GM18499 (cell line): ENCODE data around the gene SLIT1.
"Not testable (repeated sequence)": the region's sequence is repeated elsewhere in the genome, so short reads cannot be mapped to it uniquely, and the experiment has no call there.

Source experiments
- ATAC-seq: cut with Tn5 transposase; IDR thresholded peaks from one replicate; pipeline ENCODE4 v1.9.1; 2021; ENCODE audit warnings: moderate number of reproducible peaks; ENCODE audit not compliant: insufficient read depth, unreplicated experiment

SLIT1 gene

DNA sequence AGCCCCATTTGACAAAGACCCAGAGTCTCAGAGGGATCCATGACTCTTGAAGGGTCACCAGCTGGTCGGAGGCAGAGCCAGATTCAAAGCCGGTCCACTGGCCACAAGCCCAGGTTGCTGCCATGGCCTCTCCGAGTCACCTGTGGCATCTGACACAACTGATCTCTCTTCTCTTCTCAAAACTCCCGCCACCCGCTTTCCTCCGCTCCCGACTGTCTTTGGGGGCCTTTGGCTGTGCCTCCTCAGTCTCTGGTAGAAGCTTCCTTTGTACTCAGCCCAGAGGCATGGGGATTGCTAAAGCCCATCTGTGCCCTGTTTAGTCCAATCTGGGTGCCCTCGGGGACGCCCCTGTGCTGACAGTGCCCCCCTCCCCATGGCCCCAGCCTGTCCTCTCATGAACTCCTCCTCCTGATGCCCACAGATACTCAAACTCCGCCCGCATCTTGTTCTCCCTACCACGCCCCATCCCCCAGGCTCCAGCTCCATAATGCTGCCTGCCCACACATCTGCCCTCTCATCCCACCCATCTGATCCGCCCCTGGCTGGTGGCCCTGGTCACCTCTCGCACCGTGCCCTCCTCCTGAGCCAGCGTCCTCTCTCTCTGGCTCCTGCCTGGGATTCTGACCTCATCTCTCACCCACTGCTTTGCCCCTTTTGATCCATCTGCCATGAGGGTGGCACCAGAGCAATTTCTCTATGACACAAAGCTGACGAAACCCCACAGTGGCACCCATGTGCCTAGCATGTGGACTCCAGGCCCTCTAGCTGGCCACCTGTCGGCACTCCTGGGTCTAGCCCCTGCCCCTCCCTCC is 150.6 kb downstream of the SLIT1 start:
- no peak for ATAC-seq

DNA sequence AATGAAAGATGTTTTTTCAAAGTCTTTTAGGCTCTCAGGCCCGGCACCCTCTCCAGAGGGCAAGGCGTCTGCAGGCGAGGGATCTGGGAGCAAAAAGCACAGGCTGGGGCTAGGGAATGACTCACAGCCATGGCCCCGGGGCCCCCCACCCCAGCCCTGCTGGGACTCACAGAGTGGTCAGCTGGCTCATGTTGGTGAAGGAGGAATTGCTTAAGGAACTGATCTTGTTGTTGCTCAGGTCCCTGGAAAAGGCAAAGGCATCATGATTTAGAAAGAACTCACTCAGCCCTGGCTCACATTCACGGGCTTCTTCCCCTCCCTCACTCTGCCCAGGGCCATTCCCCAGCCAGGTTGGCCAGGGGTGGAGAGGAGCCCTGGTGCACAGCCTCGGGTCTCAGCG is 151.5 kb downstream of the SLIT1 start:
- no peak for ATAC-seq

DNA sequence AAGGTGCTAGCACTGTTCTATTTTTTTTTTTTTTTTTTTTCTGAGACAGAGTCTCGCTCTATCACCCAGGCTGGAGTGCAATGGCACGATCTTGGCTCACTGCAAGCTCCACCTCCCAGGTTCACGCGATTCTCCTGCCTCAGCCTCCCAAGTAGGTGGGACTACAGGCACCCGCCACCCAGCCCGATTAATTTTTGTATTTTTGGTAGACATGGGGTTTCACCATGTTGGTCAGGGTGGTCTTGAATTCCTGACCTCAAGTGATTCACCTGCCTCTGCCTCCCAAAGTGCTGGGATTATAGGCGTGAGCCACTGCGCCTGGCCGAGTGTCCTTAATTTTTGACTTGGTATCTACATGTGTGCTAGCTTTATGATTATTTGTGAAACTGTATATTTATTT is 151.9 kb downstream of the SLIT1 start:
- not testable (repeated sequence) for ATAC-seq

DNA sequence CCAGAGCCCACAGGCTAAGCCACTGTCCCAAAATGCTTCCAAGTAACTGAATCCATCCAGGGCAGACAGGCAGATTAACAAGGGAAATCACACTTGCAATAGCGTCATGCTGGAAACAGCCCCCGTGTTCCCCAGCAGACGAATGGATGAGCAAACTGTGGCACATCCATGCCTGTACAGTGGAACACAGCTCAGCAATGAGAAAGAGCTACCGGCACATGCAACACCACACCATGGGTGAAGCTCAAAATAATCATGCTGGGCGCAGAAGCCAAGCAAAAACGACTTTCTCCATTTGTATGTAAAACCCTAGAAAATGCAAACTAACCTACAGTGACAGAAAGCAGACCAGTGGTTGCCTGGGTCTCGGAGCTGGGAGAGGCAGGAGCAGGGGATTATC is 153.1 kb downstream of the SLIT1 start:
- ATAC-seq = no peak

DNA sequence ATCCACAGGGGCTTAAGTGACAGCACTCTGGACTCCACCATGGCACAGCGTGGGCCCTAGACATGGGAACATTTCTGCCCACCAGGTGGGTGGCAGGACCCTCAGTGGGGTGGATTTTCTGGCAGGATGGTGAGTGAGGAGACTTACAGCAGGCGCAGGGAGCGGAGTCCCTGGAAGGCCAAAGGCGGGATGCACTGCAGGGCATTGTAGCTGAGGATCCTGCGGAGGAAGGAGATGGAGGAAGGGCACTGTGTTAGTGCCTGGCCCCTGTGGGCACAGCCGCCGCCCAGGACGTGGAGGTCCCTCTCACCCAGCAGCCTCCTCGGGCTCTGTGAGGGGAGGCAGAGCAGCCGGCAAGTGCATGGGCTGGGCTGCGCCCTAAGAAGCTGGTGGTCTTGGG is 154.3 kb downstream of the SLIT1 start:
- no peak for ATAC-seq

DNA sequence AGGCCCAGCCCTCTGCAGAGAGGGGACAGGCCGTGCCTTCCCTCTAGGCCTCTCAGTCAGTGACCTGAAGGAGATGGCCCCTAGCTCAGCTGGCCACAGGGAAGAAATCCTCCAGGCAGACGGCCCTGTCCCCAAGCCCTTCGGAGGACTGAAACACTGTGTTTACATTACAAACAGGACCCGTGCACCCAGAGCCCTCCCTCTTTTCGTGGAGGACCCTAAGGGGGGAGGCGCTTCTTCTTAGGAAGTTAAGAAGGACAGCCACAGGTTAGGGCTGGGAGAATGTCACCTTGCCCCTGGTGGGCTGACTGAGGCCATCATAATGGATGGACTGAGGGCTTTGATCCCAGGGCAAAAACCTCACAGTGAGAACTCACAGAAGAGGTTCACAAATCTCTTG is 154.9 kb downstream of the SLIT1 start:
- no peak for ATAC-seq

DNA sequence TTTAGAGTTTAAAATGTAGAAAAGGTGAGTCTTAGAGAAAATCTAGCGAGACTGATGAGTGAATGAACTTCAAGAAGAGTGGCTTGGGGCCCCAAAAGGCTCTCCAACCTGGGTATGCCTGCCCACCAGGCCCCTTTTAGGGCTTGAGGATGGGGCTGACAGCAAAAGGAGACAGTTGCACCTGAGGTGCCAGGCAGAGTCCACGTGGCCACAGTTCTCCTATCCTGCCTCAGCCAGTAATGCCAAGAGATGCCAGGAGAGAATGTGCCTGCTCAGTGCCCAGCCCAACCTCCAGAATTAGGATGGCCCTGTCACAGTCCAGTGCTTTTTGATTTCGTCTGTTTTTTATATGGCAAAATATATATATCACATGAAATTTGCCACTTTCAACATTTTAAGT is 156.5 kb downstream of the SLIT1 start:
- no peak for ATAC-seq

DNA sequence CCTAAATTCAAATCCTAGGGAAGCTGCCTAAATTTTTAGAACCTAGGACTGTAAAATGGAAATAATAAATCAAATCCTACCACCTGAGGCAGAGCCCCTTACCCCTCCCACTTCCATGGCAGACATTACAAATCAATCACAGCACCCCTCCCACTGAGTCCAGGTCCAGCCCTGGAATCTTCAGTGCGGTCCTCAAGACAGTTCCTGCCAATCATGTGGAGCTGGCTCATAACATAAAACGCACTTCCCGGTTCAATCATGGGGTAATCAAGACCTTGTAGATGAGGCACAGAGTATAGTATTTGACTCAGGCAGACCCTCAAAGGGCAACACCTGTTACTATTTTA is 157.0 kb downstream of the SLIT1 start:
- no peak for ATAC-seq

DNA sequence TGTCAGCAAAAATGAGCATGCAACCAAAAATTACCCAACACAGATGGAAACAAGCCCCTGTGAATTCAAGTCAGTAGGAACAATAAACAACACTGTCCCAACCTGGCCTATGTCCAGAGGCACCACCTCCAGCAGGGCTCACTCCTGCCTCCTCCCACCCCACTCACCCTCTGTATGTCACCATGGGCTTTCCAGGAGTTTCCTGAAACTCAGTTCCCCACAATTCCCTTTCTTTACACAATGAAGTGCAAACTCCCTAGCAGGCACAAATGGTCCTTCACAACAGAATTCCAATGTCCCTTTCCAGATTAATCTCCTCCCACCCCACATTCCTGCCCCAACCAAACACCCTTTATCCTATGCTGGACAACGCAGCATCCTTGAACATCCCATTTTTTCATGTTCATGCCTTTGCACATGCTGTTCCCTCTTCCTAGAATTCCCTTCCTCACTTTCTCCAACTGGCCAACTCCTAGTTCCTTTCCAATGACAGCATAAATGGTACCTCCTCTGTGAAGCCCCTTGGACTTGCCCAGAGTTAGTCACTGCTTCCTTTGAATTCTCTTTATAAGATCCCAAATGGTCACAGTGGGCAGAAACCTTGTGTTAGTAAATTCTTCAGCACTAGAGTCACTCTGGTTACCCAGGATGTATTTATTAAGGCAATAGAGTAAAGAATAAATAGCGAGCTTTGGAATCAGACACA is 157.5 kb downstream of the SLIT1 start:
- no peak for ATAC-seq

DNA sequence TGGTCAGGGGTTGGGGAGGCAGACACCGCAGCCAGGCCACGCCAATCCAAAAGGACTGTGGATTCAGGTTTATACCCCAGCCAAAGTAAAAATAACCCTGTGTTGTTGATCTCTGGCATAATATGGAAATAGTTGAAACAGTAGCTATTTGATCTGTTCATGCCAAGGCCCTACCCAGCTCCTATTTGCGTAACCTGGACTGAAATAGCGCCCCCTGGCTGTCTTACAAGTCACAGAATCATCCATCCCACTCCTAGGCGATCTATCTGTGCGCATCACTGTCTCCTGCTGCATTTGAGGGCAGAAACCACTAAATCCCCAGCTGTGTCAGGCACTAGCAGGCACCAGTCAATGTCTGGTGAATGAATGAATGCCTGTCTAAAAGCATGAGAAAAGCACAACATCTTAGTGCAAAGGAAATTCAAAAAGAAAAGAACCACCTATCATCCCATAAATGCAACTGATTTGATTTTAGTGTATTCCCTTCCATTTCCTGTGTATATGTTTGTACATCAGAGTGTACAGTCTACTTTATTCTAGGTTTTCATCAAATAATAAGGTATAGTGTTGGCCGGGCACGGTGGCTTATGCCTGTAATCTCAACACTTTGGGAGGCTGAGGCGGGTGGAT is 160.0 kb downstream of the SLIT1 start:
- ATAC-seq = no peak

DNA sequence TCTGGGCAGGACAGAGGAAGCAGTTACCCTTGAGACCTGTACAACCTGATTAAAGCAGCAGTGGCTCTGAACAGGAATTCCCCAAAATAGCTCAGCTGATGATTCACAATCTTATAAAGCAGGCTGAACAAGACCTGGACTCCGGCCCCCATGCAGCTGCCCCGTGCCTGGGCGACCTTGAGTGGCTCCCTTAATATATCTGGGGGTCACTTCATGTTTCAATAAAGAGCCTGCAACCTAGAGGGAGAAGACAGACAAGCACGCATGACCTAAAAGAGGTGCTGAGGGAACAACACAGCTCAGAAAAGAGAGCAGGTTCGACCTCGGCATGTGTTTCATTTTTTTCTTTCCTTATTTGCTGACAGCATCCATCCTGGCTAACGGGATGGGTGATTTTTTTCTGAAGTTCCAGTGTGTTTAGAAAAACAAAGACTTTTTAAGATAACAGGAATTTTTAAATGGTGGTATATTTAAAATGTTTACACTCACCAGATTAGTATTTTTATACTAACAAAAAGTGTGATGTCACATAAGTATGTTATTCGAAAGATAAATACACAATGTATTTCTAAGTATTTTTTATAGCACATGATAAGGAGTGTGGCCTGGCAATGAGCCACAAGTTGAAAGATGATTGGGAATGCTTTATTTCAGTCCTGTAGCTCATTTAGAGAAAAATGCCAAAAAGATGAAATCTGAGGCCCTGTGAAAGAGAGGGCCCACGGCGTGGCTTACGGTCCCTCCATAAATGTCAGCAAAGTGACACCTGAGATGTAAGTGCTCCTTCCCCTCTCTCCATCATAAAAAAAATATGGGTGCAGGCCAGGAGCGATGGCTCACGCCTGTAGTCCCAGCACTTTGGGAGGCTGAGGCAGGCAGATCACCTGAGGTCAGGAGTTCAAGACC is 161.3 kb downstream of the SLIT1 start:
- ATAC-seq = no peak

DNA sequence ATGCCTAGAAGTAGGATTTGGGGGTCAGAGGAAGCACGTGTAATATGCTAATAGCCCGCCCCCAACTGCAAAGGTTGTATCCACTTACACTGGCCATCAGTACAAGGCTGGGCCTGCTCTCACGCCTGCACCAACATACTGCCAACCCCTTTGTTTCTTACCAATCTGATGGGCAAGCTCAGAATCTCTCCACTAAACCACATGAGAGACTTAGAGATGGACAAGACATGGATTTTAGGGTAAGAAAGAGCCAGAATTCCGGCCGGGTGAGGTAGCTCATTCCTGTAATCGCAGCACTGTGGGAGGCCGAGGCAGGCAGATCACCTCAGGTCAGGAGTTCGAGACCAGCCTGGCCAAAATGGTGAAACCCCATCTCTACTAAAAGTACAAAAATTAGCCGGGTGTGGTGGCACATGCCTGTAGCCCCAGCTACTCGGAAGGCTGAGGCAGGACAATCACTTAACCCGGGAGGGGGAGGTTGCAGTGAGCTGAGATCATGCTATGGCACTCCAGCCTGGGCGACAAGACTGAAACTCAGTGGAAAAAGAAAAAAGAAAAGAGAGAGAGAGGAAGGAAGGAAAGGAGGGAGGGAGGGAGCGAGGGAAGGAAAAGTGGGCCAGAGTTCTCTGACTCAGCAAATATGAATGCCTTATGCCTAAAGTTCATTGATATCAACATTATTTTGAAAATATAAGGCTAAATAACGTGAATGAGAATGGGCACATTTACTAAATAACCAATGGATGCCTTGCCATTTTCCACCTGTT is 162.2 kb downstream of the SLIT1 start:
- no peak for ATAC-seq

DNA sequence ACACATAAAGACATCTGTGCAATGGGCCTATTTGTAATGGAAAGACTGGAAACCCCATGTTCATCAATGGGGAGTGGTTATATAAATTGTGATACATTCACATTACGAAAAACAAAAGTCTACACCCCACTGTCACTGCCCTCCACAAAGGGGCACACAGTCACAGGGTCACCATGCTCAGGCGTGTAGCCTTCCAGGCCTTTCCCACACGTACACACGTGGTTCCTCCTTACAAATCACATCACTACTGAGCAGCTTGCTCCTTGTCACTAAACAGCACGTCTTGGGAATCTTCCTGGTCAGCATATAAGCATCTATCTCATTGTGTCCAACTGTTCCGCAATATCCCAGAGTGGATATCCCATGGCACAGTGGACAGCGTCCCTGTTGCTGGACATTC is 163.1 kb downstream of the SLIT1 start:
- ATAC-seq = no peak

DNA sequence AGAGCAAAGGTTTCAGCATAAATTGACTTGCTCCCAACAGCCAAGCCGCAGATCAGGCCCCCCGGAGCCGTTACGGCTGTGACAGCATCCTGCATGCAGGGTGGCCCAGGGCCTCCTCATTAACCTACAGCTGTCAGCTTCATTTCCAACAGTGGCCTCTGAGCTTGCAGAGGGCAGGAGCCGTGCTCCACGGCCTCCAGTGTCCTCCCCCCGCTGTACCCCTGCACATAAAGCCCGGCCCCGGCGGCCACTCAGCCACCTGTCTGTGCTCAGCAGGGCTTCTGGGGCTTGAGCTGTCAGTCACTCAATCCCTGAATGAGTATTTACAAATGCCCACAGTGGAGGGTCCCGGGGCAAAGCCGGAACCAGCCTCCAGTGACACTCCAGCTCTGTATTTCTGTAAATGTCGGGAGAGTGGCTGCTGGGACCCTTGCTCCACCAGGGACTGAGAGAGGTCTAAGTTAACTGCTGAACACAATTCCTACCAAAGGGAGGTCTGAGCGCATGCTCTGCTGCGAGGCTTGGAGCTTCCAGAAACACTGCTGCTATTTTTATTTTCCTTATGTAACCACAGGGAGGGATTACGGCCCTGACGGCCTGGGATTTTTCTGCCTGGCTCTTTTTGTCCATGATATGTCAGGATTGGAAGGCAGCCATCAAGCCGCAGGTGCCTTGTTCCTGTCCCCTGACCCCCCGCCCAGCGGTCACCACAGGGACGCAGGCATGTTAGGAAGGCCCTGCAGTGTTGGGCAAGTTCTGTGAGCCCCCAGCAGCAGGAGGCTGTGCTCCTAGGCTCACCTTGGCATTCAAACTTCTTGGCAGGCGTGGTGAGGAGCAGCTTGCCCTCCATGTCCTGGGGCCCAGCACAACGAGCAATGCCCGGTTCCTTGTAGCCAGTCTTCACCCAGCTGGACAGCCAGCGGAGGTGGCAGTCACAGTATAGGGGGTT is 165.0 kb downstream of the SLIT1 start:
- ATAC-seq = no peak

DNA sequence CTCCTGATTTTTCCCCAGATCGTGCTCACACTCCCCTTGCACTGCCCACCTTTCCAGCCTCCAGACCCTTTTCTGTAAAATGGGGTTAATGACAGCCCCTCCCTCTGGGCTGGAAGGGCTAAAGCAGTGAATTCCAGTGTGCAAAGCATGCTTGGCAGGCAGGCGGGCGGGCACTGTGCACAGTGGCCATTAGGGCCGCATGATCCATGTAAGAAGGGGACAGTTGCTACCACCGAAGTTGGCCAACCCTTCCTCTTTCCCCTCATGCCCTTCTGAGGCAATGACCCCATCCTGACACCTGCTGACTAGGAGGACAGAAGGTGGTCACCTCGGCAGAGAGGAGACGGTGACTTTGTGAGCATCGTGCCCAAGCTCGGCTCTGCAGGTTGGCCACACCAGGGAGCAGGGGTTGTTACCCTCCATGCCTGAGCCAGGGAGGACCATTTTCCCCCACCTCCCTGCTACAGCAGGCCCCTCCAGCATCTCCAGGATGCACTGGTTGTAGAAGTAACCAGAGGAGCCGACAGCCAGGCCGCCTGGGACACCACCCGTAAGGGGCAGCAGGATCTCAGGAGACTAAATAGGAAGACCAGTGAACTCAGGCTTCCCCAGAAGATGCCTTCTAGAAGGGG is 166.4 kb downstream of the SLIT1 start:
- ATAC-seq = no peak

DNA sequence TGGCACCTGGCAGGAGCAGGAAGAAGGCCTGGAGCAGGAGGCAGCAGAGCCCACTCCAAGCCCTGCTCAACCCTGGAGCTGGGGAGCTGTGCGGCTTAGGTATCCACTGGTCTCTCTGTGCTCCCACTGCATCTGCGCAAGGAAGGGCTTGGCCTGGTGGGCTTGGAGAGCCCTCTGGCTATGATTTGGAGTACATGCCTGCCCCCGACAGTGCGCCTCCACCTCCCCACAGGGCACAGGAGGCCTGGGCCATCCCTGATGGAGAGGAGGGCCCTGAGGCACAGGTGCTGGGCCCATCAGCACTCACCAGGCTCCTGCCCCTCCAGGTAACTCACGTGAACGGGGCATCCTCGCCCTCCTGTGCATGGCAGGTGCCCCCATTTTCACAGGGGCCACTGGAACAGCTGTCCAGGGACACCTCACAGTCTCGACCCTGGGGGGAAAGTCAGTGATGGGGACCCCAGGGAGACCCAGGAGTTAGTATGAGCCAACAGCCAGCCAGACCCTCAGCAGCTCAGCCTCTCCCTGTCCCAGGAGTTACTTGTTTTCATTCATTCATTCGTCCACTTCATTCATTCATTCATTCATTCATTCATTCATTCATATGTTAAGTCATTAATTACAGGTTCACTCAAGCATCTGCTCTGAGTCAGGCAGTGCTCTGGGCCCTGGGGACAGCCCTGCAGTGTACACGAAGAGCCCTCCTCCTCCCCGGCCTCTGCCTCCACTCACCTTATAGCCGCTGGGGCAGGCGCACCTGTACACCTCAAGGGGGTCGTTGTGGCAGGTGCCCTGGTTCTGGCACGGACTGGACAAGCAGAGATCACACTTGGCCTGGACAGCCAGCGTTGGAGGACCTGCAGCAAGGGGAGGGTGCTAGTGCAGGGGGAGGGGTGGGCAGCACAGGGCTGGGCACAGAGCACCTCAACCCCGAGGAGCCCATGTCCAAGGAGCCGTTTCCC is 167.2 kb downstream of the SLIT1 start:
- ATAC-seq = no peak

DNA sequence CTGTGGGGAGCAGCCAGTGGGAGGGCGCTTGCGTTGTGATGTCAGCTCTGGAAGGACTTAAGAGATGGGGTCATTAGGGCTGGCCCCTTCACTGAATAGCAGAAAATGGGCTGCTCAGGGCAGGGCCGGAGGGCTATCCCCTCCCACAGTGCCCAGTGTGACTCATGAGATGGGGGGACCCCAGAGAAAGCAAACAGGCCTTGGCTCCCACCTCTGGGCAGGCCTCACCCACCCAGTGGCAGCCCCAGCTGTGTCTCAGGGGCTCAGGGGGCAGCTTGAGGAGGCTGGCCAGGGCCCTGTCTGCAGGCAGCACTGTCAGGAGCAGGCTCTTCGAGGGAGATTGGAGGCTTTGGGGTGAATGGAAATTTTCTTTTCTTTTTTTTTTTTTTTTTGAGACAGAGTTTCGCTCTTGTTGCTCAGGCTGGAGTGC is 168.3 kb downstream of the SLIT1 start:
- no peak for ATAC-seq
